ENCODE results near the gene BTNL3. TPM values are rescaled to one million over a fixed set of nuclear protein-coding genes. Genes with fewer than 3 reads are reported as not detected.
A peak's percentile ranks its signal among the peaks of the same experiment; 100 is the strongest.

Gene BTNL3
- total RNA-seq, 1 experiment from 2014 or later = not detected

DNA sequence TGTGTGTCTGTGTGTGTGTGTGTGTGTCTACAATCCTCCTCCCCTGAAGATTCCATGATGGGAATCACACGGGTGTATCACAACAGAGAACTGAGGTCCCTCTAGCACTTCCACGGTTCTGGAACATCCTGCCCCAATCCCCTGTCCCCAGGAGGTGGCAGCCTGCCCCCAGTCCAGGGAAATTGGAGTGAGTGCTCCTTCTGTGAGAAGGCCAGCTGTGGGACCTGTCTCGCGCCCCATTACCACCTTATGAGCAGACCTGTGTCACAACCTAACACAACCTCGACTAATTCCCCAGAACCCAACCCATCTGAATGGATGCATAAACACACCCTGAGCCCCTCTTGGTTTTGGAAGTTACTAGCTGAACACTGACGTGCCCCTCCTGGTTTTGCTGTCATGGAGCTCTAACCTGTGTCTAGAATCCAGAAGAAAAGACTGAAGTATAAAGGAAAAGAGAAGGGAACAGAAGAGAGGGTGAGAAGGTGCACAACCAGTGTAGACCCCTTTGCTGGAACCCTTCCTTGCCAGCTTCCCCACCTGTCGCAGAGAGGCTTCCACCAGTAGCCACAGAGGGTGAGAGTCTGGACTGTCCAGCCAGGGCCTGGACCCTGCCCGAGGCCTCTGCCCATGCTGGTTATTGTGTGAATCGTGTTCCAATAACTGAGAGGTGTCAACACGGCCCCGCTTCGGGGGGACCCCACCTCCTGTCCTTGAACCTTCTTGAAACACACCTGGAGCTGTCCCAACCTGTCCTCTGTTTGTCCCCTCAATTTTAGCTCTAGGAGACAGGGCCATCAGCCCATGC, 54.8 kb downstream of the BTNL3 start:
- Histone ChIP-seq H3K79me2 (ENCODE audit: low read depth) (no peaks in the 10 kb centered on the region), H3K4me2 (no peak overlapping the region), H2AFZ (no peak overlapping the region), H3K9me3 (ENCODE audit: insufficient read depth, low read depth) (no peaks in the 10 kb centered on the region), H3K36me3 (ENCODE audit: low read depth) (no peaks in the 10 kb centered on the region), H3K27ac (no peak overlapping the region), H3K27me3 (ENCODE audit: insufficient read depth, low read depth) (peaks cover 90% of the 10 kb centered on the region), H3K4me3 (no peak overlapping the region), H3F3A (ENCODE audit: insufficient read depth, low read depth) (no peaks in the 10 kb centered on the region), H4K20me1 (ENCODE audit: insufficient read depth) (no peaks in the 10 kb centered on the region), H3K9me2 (ENCODE audit: insufficient read depth) (no peaks in the 10 kb centered on the region), H3K4me1 (replicated peaks; ENCODE audit: insufficient read depth) (no peaks in the 10 kb centered on the region)
- no TSS peak for BruUV-seq (replicated peaks)
- CTCF ChIA-PET = no interaction called here
- POLR2A ChIA-PET (ENCODE audit: unreplicated experiment) = no interaction called here
- intact Hi-C loops (cut with micrococcal nuclease; ENCODE audit: unreplicated experiment) = loop anchor here (5.0 kb wide), 1 partner anchor 261 kb away; no protein-coding TSS in a partner anchor
- TF ChIP-seq CTCF (conservative IDR thresholded peaks at IDR 0.05) = peak; percentile 34
- no peak for TF ChIP-seq EZH2 (IDR thresholded peaks at IDR 0.05; ENCODE audit: low read depth)
- DNase-seq = no peak

GRCh38 chr5:181044093-181044599, 55.5 kb downstream of the BTNL3 start:
- no peaks in the 10 kb centered on the region for H3K79me2 ChIP-seq (ENCODE audit: low read depth)
- peaks cover 87% of the 10 kb centered on the region for H3K27me3 ChIP-seq (ENCODE audit: insufficient read depth, low read depth)
- no peaks in the 10 kb centered on the region for H3K36me3 ChIP-seq (ENCODE audit: low read depth)
- H2AFZ ChIP-seq = no peak overlapping the region
- ChIA-PET CTCF (no interaction called here), POLR2A (ENCODE audit: unreplicated experiment) (no interaction called here)
- no peak overlapping the region for H3K27ac ChIP-seq
- H3K9me3 ChIP-seq (ENCODE audit: insufficient read depth, low read depth) = no peaks in the 10 kb centered on the region
- no peak overlapping the region for H3K4me3 ChIP-seq
- H3K4me2 ChIP-seq = no peak overlapping the region
- TF ChIP-seq EZH2 (IDR thresholded peaks at IDR 0.05; ENCODE audit: low read depth) (no peak), CTCF (conservative IDR thresholded peaks at IDR 0.05) (no peak)
- H3F3A ChIP-seq (ENCODE audit: insufficient read depth, low read depth) = no peaks in the 10 kb centered on the region
- no peaks in the 10 kb centered on the region for H3K4me1 ChIP-seq (replicated peaks; ENCODE audit: insufficient read depth)
- intact Hi-C loops (cut with micrococcal nuclease; ENCODE audit: unreplicated experiment) = loop anchor here (5.0 kb wide), 1 partner anchor 262 kb away; no protein-coding TSS in a partner anchor
- no peak for DNase-seq
- BruUV-seq (replicated peaks) = no TSS peak
- H3K9me2 ChIP-seq (ENCODE audit: insufficient read depth) = no peaks in the 10 kb centered on the region
- H4K20me1 ChIP-seq (ENCODE audit: insufficient read depth) = no peaks in the 10 kb centered on the region

- DNase-seq = no peak
Observed at GRCh38 chr5:181044662-181045305, 56.1 kb downstream of the BTNL3 start.

More at GRCh38 chr5:181044662-181045305, 56.1 kb downstream of the BTNL3 start:
- CTCF ChIA-PET = no interaction called here
- intact Hi-C loops (cut with micrococcal nuclease; ENCODE audit: unreplicated experiment) = loop anchor here (5.0 kb wide), 1 partner anchor 262 kb away; no protein-coding TSS in a partner anchor
- no peaks in the 10 kb centered on the region for H3K79me2 ChIP-seq (ENCODE audit: low read depth)
- POLR2A ChIA-PET (ENCODE audit: unreplicated experiment) = no interaction called here
- H3F3A ChIP-seq (ENCODE audit: insufficient read depth, low read depth) = no peaks in the 10 kb centered on the region
- 0 out of 2 replicates have a peak overlapping the region, but pooled peaks have one; percentile 18 for H3K4me2 ChIP-seq
- no peak overlapping the region for H3K4me3 ChIP-seq
- H3K27ac ChIP-seq = no peak overlapping the region
- peaks cover 87% of the 10 kb centered on the region for H3K27me3 ChIP-seq (ENCODE audit: insufficient read depth, low read depth)
- no peak for TF ChIP-seq EZH2 (IDR thresholded peaks at IDR 0.05; ENCODE audit: low read depth)
- TF ChIP-seq CTCF (conservative IDR thresholded peaks at IDR 0.05) = no peak
- no peaks in the 10 kb centered on the region for H3K4me1 ChIP-seq (replicated peaks; ENCODE audit: insufficient read depth)
- H3K36me3 ChIP-seq (ENCODE audit: low read depth) = no peaks in the 10 kb centered on the region
- no peaks in the 10 kb centered on the region for H3K9me3 ChIP-seq (ENCODE audit: insufficient read depth, low read depth)
- H3K9me2 ChIP-seq (ENCODE audit: insufficient read depth) = no peaks in the 10 kb centered on the region
- 0 out of 2 replicates have a peak overlapping the region, but pooled peaks have one; percentile 42 for H2AFZ ChIP-seq
- no peaks in the 10 kb centered on the region for H4K20me1 ChIP-seq (ENCODE audit: insufficient read depth)
- no TSS peak for BruUV-seq (replicated peaks)
